Kidney capillary endothelial cell (primary cell): ENCODE measurements around the gene HAUS3.

Experiments
- DNase-seq: peaks from one replicate; pipeline ENCODE4 v3.0.0-alpha.2; 2018; ENCODE audit warnings: low spot score

The HAUS3 gene

GRCh38 chr4:2241410-2242353 is at the start of gene HAUS3, which contains the start of gene POLN:
TSS of gene HAUS3 (minus strand) at chr4:2242121. CDS start at chr4:2240946, 1,175 bp downstream.
TSS of gene POLN (minus strand) at chr4:2242121. CDS start at chr4:2229231, 12,890 bp downstream.
- peak; percentile 98 for DNase-seq

GRCh38 chr4:2290974-2291704 is 49.2 kb upstream of the HAUS3 start:
- no peak for DNase-seq

GRCh38 chr4:2290488-2290887 is 48.6 kb upstream of the HAUS3 start:
- DNase-seq = no peak

- no peak for DNase-seq
These were observed 48.0 kb upstream of the HAUS3 start for GRCh38 chr4:2289955-2290333.

GRCh38 chr4:2289311-2289954 is 47.5 kb upstream of the HAUS3 start:
- DNase-seq = no peak

GRCh38 chr4:2288051-2288541 is 46.2 kb upstream of the HAUS3 start:
- DNase-seq = no peak

- DNase-seq = no peak
These were observed 45.6 kb upstream of the HAUS3 start for GRCh38 chr4:2287594-2287915.

GRCh38 chr4:2286904-2287593 is 45.1 kb upstream of the HAUS3 start:
- DNase-seq = no peak

- DNase-seq = no peak
These were observed 43.9 kb upstream of the HAUS3 start for GRCh38 chr4:2285613-2286381.

- peak; percentile 35 for DNase-seq
These were observed 43.2 kb upstream of the HAUS3 start for GRCh38 chr4:2284934-2285612.

GRCh38 chr4:2284161-2284933 is 42.4 kb upstream of the HAUS3 start:
- DNase-seq = no peak

- DNase-seq = no peak
These were observed 41.3 kb upstream of the HAUS3 start for GRCh38 chr4:2283199-2283711.

- DNase-seq = peak; percentile 28
These were observed 39.8 kb upstream of the HAUS3 start for GRCh38 chr4:2281575-2282343.

GRCh38 chr4:2280531-2281300 is 38.8 kb upstream of the HAUS3 start:
- no peak for DNase-seq

GRCh38 chr4:2277956-2278355 is 36.0 kb upstream of the HAUS3 start:
- DNase-seq = no peak

- DNase-seq = no peak
These were observed 34.8 kb upstream of the HAUS3 start for GRCh38 chr4:2276581-2277325.
